Endothelial cell of umbilical vein (primary cell): ENCODE measurements around the gene STK17B. TPM values are rescaled to one million over a fixed set of nuclear protein-coding genes. Genes with fewer than 3 reads are reported as not detected.

Experiments used
- BruUV-seq: library from RNA; stranded (reverse); fragments of 400-500 nt; replicated peaks from 2 replicates; lab custom pipeline; 2021; lab: Mats Ljungman, UMichigan
- CTCF ChIA-PET: fragments of 300-600, 350-600 bp; sonication (Branson Sonifier 250); formaldehyde crosslinking; loops from one replicate; lab custom pipeline; 2021; ENCODE audit warnings: antibody characterized with exemption, inconsistent platforms; lab: Charles Lee
- POLR2A ChIA-PET: fragments of 300-600, 350-600 bp; sonication (Branson Sonifier 250); formaldehyde crosslinking; loops from one replicate; lab custom pipeline; 2021; ENCODE audit warnings: antibody characterized with exemption, inconsistent platforms; lab: Charles Lee
- DNase-seq: peaks from one replicate; pipeline ENCODE4 v3.0.0-alpha.2; 2011; ENCODE audit warnings: low read depth, low spot score
- FAIRE-seq: peaks from 2 replicates; lab custom pipeline; 2011; peaks lifted over from hg19 to GRCh38; lab: Jason Lieb, UNC
- H2AFZ ChIP-seq: 2 replicates; pipeline ENCODE4 v1.6.0; 2012; ENCODE audit warnings: low read depth, low read length, control low read depth, inconsistent platforms
- H3K27ac ChIP-seq: 2 replicates; pipeline ENCODE4 v1.5.1; 2011; ENCODE audit warnings: low read depth, mild to moderate bottlenecking, control low read depth, low read length, moderate library complexity; ENCODE audit not compliant: insufficient read depth
- H3K27me3 ChIP-seq, 2 experiments: 2 replicates each; pipeline versions ENCODE4 v1.6.0 to v1.6.1; 2011; ENCODE audit warnings: low read length in 2 of 2, mixed read lengths in 1 of 2; ENCODE audit not compliant: control insufficient read depth in 2 of 2, insufficient read depth in 2 of 2
- H3K36me3 ChIP-seq, 2 experiments: 2 replicates in 1 of 2; 3 replicates in 1 of 2; pipeline ENCODE4 v1.5.1; 2011; ENCODE audit warnings: low read length in 2 of 2, mild to moderate bottlenecking in 1 of 2, moderate library complexity in 1 of 2; ENCODE audit not compliant: control insufficient read depth in 2 of 2, insufficient read depth in 2 of 2; ENCODE audit errors: extremely low read depth in 1 of 2
- H3K4me1 ChIP-seq: 3 replicates; pipeline ENCODE4 v1.5.1; 2011; ENCODE audit warnings: mild to moderate bottlenecking, low read length; ENCODE audit not compliant: control insufficient read depth, insufficient read depth; ENCODE audit errors: extremely low read depth
- H3K4me2 ChIP-seq: 2 replicates; pipeline ENCODE4 v1.6.1; 2011; ENCODE audit warnings: low read length, control low read depth, mixed read lengths; ENCODE audit not compliant: insufficient read depth
- H3K4me3 ChIP-seq, 3 experiments: fragments of 200-600 bp in 1 of 3; sonication (generic), shearing (Covaris generic) in 1 of 3; replicated peaks in 1 of 3; 2 replicates each; pipeline ENCODE4 v1.5.1; 2011 to 2016; ENCODE audit warnings: control low read depth in 3 of 3, low read length in 3 of 3, mild to moderate bottlenecking in 2 of 3, inconsistent platforms in 1 of 3, low read depth in 1 of 3, moderate library complexity in 1 of 3; ENCODE audit not compliant: insufficient read depth in 1 of 3
- H3K79me2 ChIP-seq: 2 replicates; pipeline ENCODE4 v1.6.0; 2012; ENCODE audit warnings: low read length, inconsistent platforms; ENCODE audit not compliant: control insufficient read depth, insufficient read depth
- H3K9ac ChIP-seq: replicated peaks from 2 replicates; pipeline ENCODE3; 2011; ENCODE audit warnings: low read length, control low read depth; ENCODE audit not compliant: insufficient read depth; ENCODE audit errors: extremely low read depth
- H3K9me1 ChIP-seq: replicated peaks from 3 replicates; pipeline ENCODE4 v1.6.0; 2011; ENCODE audit warnings: mild to moderate bottlenecking, low read length; ENCODE audit not compliant: control insufficient read depth, insufficient read depth; ENCODE audit errors: extremely low read depth
- H3K9me3 ChIP-seq: replicated peaks from 2 replicates; pipeline ENCODE4 v1.5.1; 2012; ENCODE audit warnings: low read length, inconsistent platforms; ENCODE audit not compliant: control insufficient read depth, insufficient read depth
- H4K20me1 ChIP-seq: replicated peaks from 2 replicates; pipeline ENCODE3; 2011; ENCODE audit warnings: mild to moderate bottlenecking, low read length; ENCODE audit not compliant: control insufficient read depth, insufficient read depth; ENCODE audit errors: extremely low read depth
- CTCF ChIP-seq, 2 donors: IDR thresholded peaks; 1 replicate in 1 of 2; 2 replicates in 1 of 2; pipeline ENCODE4 v1.5.1; 2011; ENCODE audit warnings: low read length in 2 of 2, mild to moderate bottlenecking in 2 of 2, moderate library complexity in 2 of 2, control low read depth in 1 of 2, inconsistent platforms in 1 of 2, low read depth in 1 of 2; ENCODE audit not compliant: insufficient read depth in 1 of 2; ENCODE audit errors: extremely low read depth in 1 of 2
- EZH2 ChIP-seq: IDR thresholded peaks from 2 replicates; pipeline ENCODE4 v1.6.1; 2012; ENCODE audit warnings: borderline replicate concordance, low read depth, mild to moderate bottlenecking, moderate library complexity, low read length, inconsistent platforms; ENCODE audit not compliant: severe bottlenecking
- FOS ChIP-seq: IDR thresholded peaks from 2 replicates; pipeline ENCODE4 v1.6.1; 2011; ENCODE audit warnings: mild to moderate bottlenecking, low read length, moderate library complexity, borderline replicate concordance; ENCODE audit not compliant: insufficient read depth
- GATA2 ChIP-seq: IDR thresholded peaks from 2 replicates; pipeline ENCODE4 v1.7.0; 2011; ENCODE audit warnings: low read depth, mild to moderate bottlenecking, moderate library complexity, mixed read lengths, low read length; ENCODE audit not compliant: insufficient read length, insufficient read depth
- JUN ChIP-seq: IDR thresholded peaks from 2 replicates; pipeline ENCODE4 v1.6.1; 2011; ENCODE audit warnings: borderline replicate concordance, low read depth; ENCODE audit not compliant: insufficient read length, insufficient read depth
- MAX ChIP-seq: IDR thresholded peaks from 2 replicates; pipeline ENCODE4 v1.6.1; 2011; ENCODE audit not compliant: insufficient read depth, insufficient read length
- MYC ChIP-seq: IDR thresholded peaks from one replicate; pipeline ENCODE4 v1.6.1; 2011; ENCODE audit warnings: mild to moderate bottlenecking, low read depth, low read length
- POLR2A ChIP-seq: IDR thresholded peaks from 2 replicates; pipeline ENCODE4 v1.6.1; 2012; ENCODE audit warnings: low read depth, mild to moderate bottlenecking, control low read depth, low read length
- POLR2AphosphoS5 ChIP-seq: IDR thresholded peaks from 2 replicates; pipeline ENCODE4 v1.6.1; 2012; ENCODE audit warnings: low read depth, mild to moderate bottlenecking, control low read depth, low read length, moderate library complexity; ENCODE audit not compliant: insufficient read depth
- dilution Hi-C: fragments of 300-500 bp; cut with MboI; formaldehyde crosslinking; loops from one replicate; pipeline ENCODE4 v1.15.0; 2019; ENCODE audit warnings: low sequenced_read_pairs; ENCODE audit not compliant: extremely low pct_ligation_motif_present
- intact Hi-C: fragments of 100-400 bp; cut with micrococcal nuclease; formaldehyde crosslinking; loops from one replicate; pipeline ENCODE4 v1.10.0; 2022
- polyA plus RNA-seq, 4 experiments: library from polyadenylated mRNA; depleted of rRNA in 3 of 4; stranded (reverse) in 3 of 4; unstranded in 1 of 4; fragments of >200 nt; gene quantifications; 2 replicates each; pipeline versions ENCODE4 v1.2.1 to v1.2.3, GENCODE V29; 2011 to 2012; ENCODE audit warnings: missing spikeins in 1 of 4
- total RNA-seq: library from RNA; stranded (reverse); gene quantifications from 2 replicates; pipeline ENCODE4 v1.2.3, GENCODE V29; 2021

The STK17B gene
- total and polyA plus RNA-seq, 2 donors (not counting 3 experiments of a cell fraction or from before 2014, with no cell fraction given) = 2.5 to 16.6 TPM

GRCh38 chr2:196162586-196163175 is 8.7 kb downstream of the STK17B start:
- no TSS peak for BruUV-seq
- H2AFZ ChIP-seq = no peak overlapping the region
- intact Hi-C loops (no loop called here), dilution Hi-C loops (no loop called here)
- ChIA-PET POLR2A (no interaction called here), CTCF (interaction anchor here (0.6 to 1.3 kb wide), 4 partner anchors 8 to 244 kb away, joined by 3 to 6 read pairs (median 3); partner anchors contain the start of gene STK17B)
- peaks cover 58% of the 10 kb centered on the region for H3K79me2 ChIP-seq
- no peak overlapping the region for H3K4me3 ChIP-seq
- H3K27me3 ChIP-seq = no peaks in the 10 kb centered on the region
- H3K9ac ChIP-seq = no peak overlapping the region
- H3K9me3 ChIP-seq = no peaks in the 10 kb centered on the region
- no peak for DNase-seq
- H3K4me1 ChIP-seq = peaks cover 32% of the 10 kb centered on the region
- TF ChIP-seq CTCF (IDR thresholded peaks at IDR 0.05; ENCODE audit: extremely low read depth in 1 of 2, insufficient read depth in 1 of 2, low read depth in 1 of 2, low read length in 2 of 2) = no peak
- TF ChIP-seq MAX = no peak
- TF ChIP-seq POLR2A = no peak
- no peak for TF ChIP-seq POLR2AphosphoS5
- no peak for TF ChIP-seq EZH2
- TF ChIP-seq GATA2 = no peak
- no peak for TF ChIP-seq MYC
- no peak for TF ChIP-seq FOS
- no peak for TF ChIP-seq JUN
- no peaks in the 10 kb centered on the region for H3K36me3 ChIP-seq
- no peaks in the 10 kb centered on the region for H4K20me1 ChIP-seq
- no peak for FAIRE-seq
- no peak overlapping the region for H3K4me2 ChIP-seq
- H3K9me1 ChIP-seq = no peaks in the 10 kb centered on the region
- no peak overlapping the region for H3K27ac ChIP-seq
